Measurements from ENCODE around the gene KBTBD7.
"Not testable (repeated sequence)": the region's sequence is repeated elsewhere in the genome, so short reads cannot be mapped to it uniquely, and the experiment has no call there.

The KBTBD7 gene

DNA sequence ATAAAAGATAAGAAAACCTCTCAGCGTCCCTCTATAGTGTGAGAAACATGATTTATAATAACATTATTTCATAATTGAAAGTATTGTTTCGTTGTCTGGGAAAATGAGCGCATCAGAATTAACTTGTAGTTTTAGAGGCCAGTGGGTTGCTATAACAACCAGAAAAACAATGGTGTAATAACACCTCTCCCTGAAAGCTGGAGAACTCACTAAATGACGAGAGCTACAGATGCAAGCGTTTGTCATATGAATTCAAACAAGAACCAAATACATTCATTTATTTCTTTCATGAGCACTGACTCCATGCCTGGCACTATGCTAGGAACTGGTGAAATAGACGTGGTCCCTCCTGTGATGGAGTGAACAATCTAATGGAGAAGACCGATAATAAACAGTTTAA lies 16.3 kb downstream of the KBTBD7 start:
- no peak overlapping the region for H3K27ac ChIP-seq
- TF ChIP-seq, protein P1, sequence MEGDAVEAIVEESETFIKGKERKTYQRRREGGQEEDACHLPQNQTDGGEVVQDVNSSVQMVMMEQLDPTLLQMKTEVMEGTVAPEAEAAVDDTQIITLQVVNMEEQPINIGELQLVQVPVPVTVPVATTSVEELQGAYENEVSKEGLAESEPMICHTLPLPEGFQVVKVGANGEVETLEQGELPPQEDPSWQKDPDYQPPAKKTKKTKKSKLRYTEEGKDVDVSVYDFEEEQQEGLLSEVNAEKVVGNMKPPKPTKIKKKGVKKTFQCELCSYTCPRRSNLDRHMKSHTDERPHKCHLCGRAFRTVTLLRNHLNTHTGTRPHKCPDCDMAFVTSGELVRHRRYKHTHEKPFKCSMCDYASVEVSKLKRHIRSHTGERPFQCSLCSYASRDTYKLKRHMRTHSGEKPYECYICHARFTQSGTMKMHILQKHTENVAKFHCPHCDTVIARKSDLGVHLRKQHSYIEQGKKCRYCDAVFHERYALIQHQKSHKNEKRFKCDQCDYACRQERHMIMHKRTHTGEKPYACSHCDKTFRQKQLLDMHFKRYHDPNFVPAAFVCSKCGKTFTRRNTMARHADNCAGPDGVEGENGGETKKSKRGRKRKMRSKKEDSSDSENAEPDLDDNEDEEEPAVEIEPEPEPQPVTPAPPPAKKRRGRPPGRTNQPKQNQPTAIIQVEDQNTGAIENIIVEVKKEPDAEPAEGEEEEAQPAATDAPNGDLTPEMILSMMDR (conservative IDR thresholded peaks at IDR 0.05), result no peak
- TF ChIP-seq ZFX (IDR thresholded peaks at IDR 0.05), result no peak

DNA sequence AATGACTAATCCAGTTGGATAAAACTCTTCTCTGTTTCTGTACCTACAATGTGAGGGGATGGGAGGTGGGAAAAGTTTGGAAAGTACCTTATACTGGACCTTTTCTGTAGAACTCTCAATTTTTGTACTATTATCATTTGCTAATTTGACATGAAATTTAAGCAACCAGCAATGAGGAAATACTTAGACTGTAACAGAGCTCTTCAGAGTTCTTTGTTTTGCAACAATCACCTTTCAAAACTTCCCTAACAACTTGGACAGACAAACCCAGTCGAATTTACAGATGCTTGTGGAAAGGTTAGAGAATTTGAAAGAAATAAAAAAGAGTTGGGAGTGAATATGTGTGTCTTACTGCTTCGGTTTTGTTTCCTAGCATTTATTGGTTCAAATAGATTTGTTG lies 16.8 kb downstream of the KBTBD7 start:
- TF ChIP-seq ZFX (IDR thresholded peaks at IDR 0.05), result no peak
- TF ChIP-seq, protein P1 (conservative IDR thresholded peaks at IDR 0.05), result no peak
- no peak overlapping the region for H3K27ac ChIP-seq

- H3K27ac ChIP-seq, result not testable (repeated sequence)
These were observed 18.8 kb downstream of the KBTBD7 start for GRCh38 chr13:41175576-41175975.

DNA sequence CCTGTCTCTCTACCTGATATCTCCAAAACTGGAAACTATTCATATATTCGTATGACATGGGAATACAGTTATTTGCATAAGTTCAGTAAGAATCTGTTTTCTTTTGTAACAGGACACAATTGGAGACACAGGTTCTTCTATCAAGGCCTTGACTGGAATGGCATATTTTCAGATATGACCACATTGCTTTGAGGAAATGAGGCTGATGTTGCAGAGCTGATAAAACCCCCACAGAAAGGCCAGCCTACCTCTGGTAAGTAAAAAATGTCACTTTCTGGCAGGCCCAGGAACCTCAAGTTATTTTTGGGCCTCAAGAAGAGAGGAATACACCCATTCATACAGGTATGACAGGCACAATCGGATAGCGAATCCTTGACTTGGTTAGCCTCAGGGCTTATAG lies 32.2 kb downstream of the KBTBD7 start:
- no peak overlapping the region for H3K27ac ChIP-seq
- TF ChIP-seq ZFX (IDR thresholded peaks at IDR 0.05), result no peak
- TF ChIP-seq, protein P1 (conservative IDR thresholded peaks at IDR 0.05), result no peak

GRCh38 chr13:41159174-41159573 lies 35.2 kb downstream of the KBTBD7 start:
- TF ChIP-seq, protein P1 (conservative IDR thresholded peaks at IDR 0.05), result no peak
- no peak overlapping the region for H3K27ac ChIP-seq

- no peak overlapping the region for H3K27ac ChIP-seq
- TF ChIP-seq, protein P1 (conservative IDR thresholded peaks at IDR 0.05), result no peak
- TF ChIP-seq ZFX (IDR thresholded peaks at IDR 0.05), result no peak
These were observed 37.2 kb downstream of the KBTBD7 start for GRCh38 chr13:41157048-41157717.

GRCh38 chr13:41156620-41157019 lies 37.7 kb downstream of the KBTBD7 start:
- TF ChIP-seq, protein P1 (conservative IDR thresholded peaks at IDR 0.05), result no peak
- no peak for TF ChIP-seq ZFX (IDR thresholded peaks at IDR 0.05)
- H3K27ac ChIP-seq, result no peak overlapping the region

DNA sequence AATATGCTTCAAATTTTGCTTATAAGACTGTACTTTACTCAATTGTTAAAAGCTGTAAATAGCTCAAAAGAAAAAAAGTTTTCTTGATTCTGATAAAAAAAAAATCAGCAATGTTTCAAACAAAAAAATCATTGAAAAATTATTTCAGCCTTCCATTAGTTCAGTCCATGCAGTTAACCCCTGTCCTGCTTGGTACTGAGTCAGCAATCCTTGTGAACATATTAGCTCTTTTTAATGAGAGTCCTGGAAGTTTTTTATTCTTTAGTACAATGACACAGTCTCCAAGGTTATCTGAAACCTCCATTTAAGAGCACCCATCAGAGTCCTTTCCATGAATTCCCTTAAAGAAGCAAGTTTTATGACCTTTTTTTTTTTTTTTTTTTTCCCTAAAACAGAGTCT lies 40.3 kb downstream of the KBTBD7 start:
- TF ChIP-seq, protein P1 (conservative IDR thresholded peaks at IDR 0.05), result no peak
- no peak for TF ChIP-seq ZFX (IDR thresholded peaks at IDR 0.05)
- no peak overlapping the region for H3K27ac ChIP-seq

Data from C4-2B (cell line).